K562 (cell line): ENCODE data around the gene OR9Q1. TPM values are rescaled to one million over a fixed set of nuclear protein-coding genes. Genes with fewer than 3 reads are reported as not detected.
A peak's percentile ranks its signal among the peaks of the same experiment; 100 is the strongest.

Experiments used
- ATAC-seq: fragments of 200-7000 bp; cut with Tn5 transposase; 3 replicates; pipeline ENCODE4 v1.9.1; 2020; ENCODE audit warnings: moderate library complexity
- BruUV-seq: library from RNA; stranded (reverse); fragments of 400-500 nt; replicated peaks from 2 replicates; lab custom pipeline; 2021; lab: Mats Ljungman, UMichigan
- CTCF ChIA-PET: fragments of 300-600 bp; formaldehyde crosslinking; extraction: SDS; loops from one replicate; lab custom pipeline; 2021; ENCODE audit warnings: low intra/inter-chr PET ratio; lab: Yijun Ruan, JAX
- POLR2A ChIA-PET: fragments of 300-600, 350-650 bp; sonication (Branson Sonifier 250); formaldehyde crosslinking; extraction: SDS; loops from one replicate; lab custom pipeline; 2021; ENCODE audit warnings: antibody characterized with exemption, inconsistent platforms; lab: Yijun Ruan, JAX
- DNase-seq, 4 experiments: peaks; one replicate each; pipeline versions ENCODE4 v3.0.0 to v3.0.0-alpha.2; 2011 to 2018; ENCODE audit warnings: low spot score in 3 of 4, mixed read lengths in 3 of 4; ENCODE audit errors: extremely low read depth in 1 of 4
- FAIRE-seq: peaks from 2 replicates; lab custom pipeline; 2011; peaks lifted over from hg19 to GRCh38; lab: Jason Lieb, UNC
- H2AFZ ChIP-seq: 2 replicates; pipeline ENCODE4 v1.6.0; 2011; ENCODE audit warnings: low read depth, low read length, control low read depth, inconsistent platforms
- H3K27ac ChIP-seq: fragments of 200-600 bp; 3 replicates; pipeline ENCODE4 v1.8.0; 2011; ENCODE audit warnings: low read depth, mild to moderate bottlenecking, control low read depth, inconsistent platforms, low read length, moderate library complexity, mixed read lengths; ENCODE audit errors: extremely low read depth
- H3K27me3 ChIP-seq, 2 experiments: fragments of 300-600 bp in 1 of 2; 2 replicates in 1 of 2; 3 replicates in 1 of 2; pipeline versions ENCODE4 v1.6.0 to v1.8.0; 2011; ENCODE audit warnings: inconsistent platforms in 2 of 2, low read length in 2 of 2, mild to moderate bottlenecking in 1 of 2, mixed read lengths in 1 of 2, moderate library complexity in 1 of 2; ENCODE audit not compliant: control insufficient read depth in 2 of 2, insufficient read depth in 2 of 2
- H3K36me3 ChIP-seq: fragments of 300-600 bp; 3 replicates; pipeline ENCODE4 v1.8.0; 2011; ENCODE audit warnings: mild to moderate bottlenecking, low read length, inconsistent platforms; ENCODE audit not compliant: control insufficient read depth, insufficient read depth
- H3K4me1 ChIP-seq, 2 experiments: fragments of 200-600 bp in 1 of 2; replicated peaks in 1 of 2; 2 replicates in 1 of 2; 3 replicates in 1 of 2; pipeline versions ENCODE4 v1.5.1 to v1.8.0; 2011; ENCODE audit warnings: inconsistent platforms in 2 of 2, low read length in 2 of 2, mild to moderate bottlenecking in 1 of 2, mixed read lengths in 1 of 2, moderate library complexity in 1 of 2; ENCODE audit not compliant: control insufficient read depth in 2 of 2, insufficient read depth in 2 of 2
- H3K4me2 ChIP-seq: 2 replicates; pipeline ENCODE4 v1.6.1; 2011; ENCODE audit warnings: low read length, control low read depth, inconsistent platforms, mixed read lengths; ENCODE audit not compliant: insufficient read depth
- H3K4me3 ChIP-seq: fragments of 200-600 bp; sonication (generic), shearing (Covaris generic); 2 replicates; pipeline ENCODE4 v1.5.1; 2016; ENCODE audit warnings: control low read depth, inconsistent platforms
- H3K79me2 ChIP-seq: fragments of 200-600 bp; 3 replicates; pipeline ENCODE4 v1.8.0; 2011; ENCODE audit warnings: low read length, inconsistent platforms; ENCODE audit not compliant: control insufficient read depth, insufficient read depth
- H3K9ac ChIP-seq, 2 experiments: 2 replicates each; pipeline versions ENCODE4 v1.6.0 to v1.6.1; 2011; ENCODE audit warnings: low read depth in 2 of 2, low read length in 2 of 2, control low read depth in 1 of 2, inconsistent platforms in 1 of 2, mild to moderate bottlenecking in 1 of 2, mixed read lengths in 1 of 2; ENCODE audit not compliant: insufficient read depth in 1 of 2
- H3K9me1 ChIP-seq: one replicate; pipeline ENCODE4 v1.6.0; 2011; ENCODE audit warnings: inconsistent platforms, mild to moderate bottlenecking, low read length, moderate library complexity; ENCODE audit not compliant: control insufficient read depth, insufficient read depth
- H3K9me3 ChIP-seq: replicated peaks from 2 replicates; pipeline ENCODE4 v1.5.1; 2011; ENCODE audit warnings: low read depth, low read length, inconsistent platforms; ENCODE audit not compliant: control insufficient read depth, insufficient read depth
- H4K20me1 ChIP-seq: replicated peaks from 2 replicates; pipeline ENCODE4 v1.6.1; 2011; ENCODE audit warnings: low read length, inconsistent platforms, mixed read lengths; ENCODE audit not compliant: control insufficient read depth, insufficient read depth
- CTCFL ChIP-seq: IDR thresholded peaks from 2 replicates; pipeline ENCODE4 v1.6.1; 2011; ENCODE audit warnings: borderline replicate concordance, low read depth, mild to moderate bottlenecking, moderate library complexity, low read length; ENCODE audit not compliant: insufficient read depth, poor library complexity, severe bottlenecking
- E2F8 ChIP-seq: fragments of 450-650 bp; IDR thresholded peaks from 2 replicates; pipeline ENCODE4 v1.7.1; 2018; ENCODE audit warnings: mild to moderate bottlenecking, low read depth; ENCODE audit not compliant: partially characterized antibody
- MLX ChIP-seq, 2 experiments: fragments of 450-650 bp in 1 of 2; sonication (generic) in 1 of 2; formaldehyde crosslinking; conservative IDR thresholded peaks; 2 replicates each; pipeline versions ENCODE4 v1.4.0 to v1.8.1; 2020 to 2022; ENCODE audit warnings: mild to moderate bottlenecking in 1 of 2, missing genetic modification reagents in 1 of 2
- RFX1 ChIP-seq: fragments of 450-650 bp; IDR thresholded peaks from 2 replicates; pipeline ENCODE4 v1.6.1; 2016; ENCODE audit warnings: mild to moderate bottlenecking, moderate library complexity
- SRF ChIP-seq, 2 experiments: fragments of 250-450, 450-650 bp in 1 of 2; sonication (Bioruptor Pico) in 1 of 2; sonication (generic) in 1 of 2; formaldehyde crosslinking; IDR thresholded peaks; 2 replicates each; pipeline versions ENCODE4 v1.5.0 to v1.5.1; 2020 to 2022; ENCODE audit warnings: mild to moderate bottlenecking in 1 of 2, missing genetic modification reagents in 1 of 2
- XRCC5 ChIP-seq: fragments of 200-400 bp; formaldehyde crosslinking; IDR thresholded peaks from 2 replicates; pipeline ENCODE4 v1.6.1; 2017; ENCODE audit warnings: low read depth, mild to moderate bottlenecking, low read length
- ZNF165 ChIP-seq: fragments of 250-450 bp; sonication (Bioruptor Pico); IDR thresholded peaks from 2 replicates; pipeline ENCODE4 v1.4.0; 2020; ENCODE audit warnings: borderline replicate concordance
- ZNF184 ChIP-seq: sonication (generic); formaldehyde crosslinking; IDR thresholded peaks from 2 replicates; pipeline ENCODE4 v1.5.0; 2020; ENCODE audit warnings: missing genetic modification reagents
- WGBS: fragments of 100-300 bp; shearing (Covaris generic); methylation state at CpG from one replicate; pipeline ENCODE4 v1.1.6; 2016; ENCODE audit warnings: low coverage, mixed read lengths; ENCODE audit not compliant: insufficient coverage; ENCODE audit errors: missing lambda C conversion rate; 5-methylcytosine and 5-hydroxymethylcytosine counted together
- in situ Hi-C: fragments of 300-500 bp; cut with MboI; formaldehyde crosslinking; loops from 4 replicates; pipeline ENCODE4 v1.15.0; 2018; ENCODE audit warnings: inconsistent platforms, mixed read lengths
- intact Hi-C: fragments of 100-400 bp; cut with micrococcal nuclease; formaldehyde crosslinking; loops from 2 replicates; pipeline ENCODE4 v1.14.2; 2022
- polyA plus RNA-seq, 8 experiments: library from polyadenylated mRNA; depleted of rRNA in 4 of 8; stranded (reverse) in 5 of 8; unstranded in 3 of 8; fragments of >200 nt; fragmentation: Nextera tagmentation in 2 of 8; fragmentation: Illumina TruSeq in 1 of 8; extraction: Ambion mirVana in 2 of 8; extraction: Trizol in 1 of 8; gene quantifications; 2 replicates each; pipeline versions ENCODE4 v1.2.1 to v1.2.3, GENCODE V29; 2011 to 2014; ENCODE audit warnings: inconsistent platforms in 1 of 8, missing spikeins in 1 of 8
- total RNA-seq, 7 experiments: library from RNA; depleted of rRNA in 6 of 7; stranded (reverse); fragments of >200 nt in 6 of 7; fragmentation: Illumina TruSeq in 2 of 7; extraction: Trizol in 2 of 7; gene quantifications; 2 replicates each; pipeline versions ENCODE4 v1.2.1 to v1.2.3, GENCODE V29; 2011 to 2021; ENCODE audit warnings: low replicate concordance in 1 of 7

OR9Q1 gene
- total and polyA plus RNA-seq, 9 of the 15 experiments (the other 6 are each of a cell fraction or from before 2014, with no cell fraction given): not detected

- intact Hi-C loops (no loop called here), in situ Hi-C loops (no loop called here)
- POLR2A ChIA-PET: interaction anchor here (0.5 kb wide), 2 partner anchors 35 to 424 kb away, joined by 3 read pairs; no protein-coding TSS in a partner anchor
- H2AFZ ChIP-seq: no peak overlapping the region
- no peaks in the 10 kb centered on the region for H3K4me1 ChIP-seq
- H3K27ac ChIP-seq: no peak overlapping the region
- no peak overlapping the region for H3K4me2 ChIP-seq
- ATAC-seq: no peak
- no peaks in the 10 kb centered on the region for H3K36me3 ChIP-seq
- no peaks in the 10 kb centered on the region for H3K9me1 ChIP-seq
- no peak for FAIRE-seq
- WGBS: 4% methylated on average over 13 of the region's 13 CpGs
- TF ChIP-seq RFX1 (peak; percentile 33), ZNF165 (CRISPR knock-in tag) (no peak)
- DNase-seq: no peak
- no peaks in the 10 kb centered on the region for H3K9me3 ChIP-seq
- H3K9ac ChIP-seq: no peak overlapping the region
- CTCF ChIA-PET: no interaction called here
- no peaks in the 10 kb centered on the region for H3K79me2 ChIP-seq
- no peak overlapping the region for H3K4me3 ChIP-seq
- no peaks in the 10 kb centered on the region for H3K27me3 ChIP-seq
- no TSS peak for BruUV-seq
- H4K20me1 ChIP-seq: no peaks in the 10 kb centered on the region
Measured at GRCh38 chr11:58058276-58059006, 34.8 kb downstream of the OR9Q1 start.

DNA sequence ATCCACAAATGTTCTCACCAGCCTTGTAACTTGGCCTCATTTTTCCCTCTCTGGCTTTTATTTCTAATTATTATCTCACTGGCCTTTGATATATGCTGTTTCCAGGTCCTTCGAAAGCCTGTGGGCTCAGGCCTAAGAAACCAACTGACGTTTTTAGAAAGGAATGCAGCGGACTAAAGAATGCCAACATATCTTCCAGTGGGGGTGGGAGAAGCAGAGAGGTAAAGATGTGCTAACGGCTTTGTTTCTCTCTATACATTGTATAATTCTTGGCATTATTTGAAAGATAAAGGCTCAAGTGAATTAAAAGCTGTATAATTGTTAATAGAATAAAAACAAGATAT lies 35.3 kb downstream of the OR9Q1 start:
- no peaks in the 10 kb centered on the region for H3K79me2 ChIP-seq
- no peak overlapping the region for H3K4me2 ChIP-seq
- DNase-seq (no peak), ATAC-seq (no peak), FAIRE-seq (no peak)
- WGBS: 0% methylated on average over 4 of the region's 4 CpGs
- in situ Hi-C loops (no loop called here), intact Hi-C loops (no loop called here)
- H3K36me3 ChIP-seq: no peaks in the 10 kb centered on the region
- no peak overlapping the region for H2AFZ ChIP-seq
- ChIA-PET CTCF (interaction anchor here (0.6 kb wide), 2 partner anchors 197 to 714 kb away, joined by 5 to 6 read pairs; no protein-coding TSS in a partner anchor), POLR2A (interaction anchor here (0.5 kb wide), 2 partner anchors 30 to 423 kb away, joined by 3 read pairs; no protein-coding TSS in a partner anchor)
- H3K9me1 ChIP-seq: no peaks in the 10 kb centered on the region
- H3K27ac ChIP-seq: no peak overlapping the region
- H4K20me1 ChIP-seq: no peaks in the 10 kb centered on the region
- H3K9me3 ChIP-seq: no peaks in the 10 kb centered on the region
- no peaks in the 10 kb centered on the region for H3K27me3 ChIP-seq
- no TSS peak for BruUV-seq
- H3K9ac ChIP-seq: no peak overlapping the region
- H3K4me1 ChIP-seq: no peaks in the 10 kb centered on the region
- H3K4me3 ChIP-seq: no peak overlapping the region
- TF ChIP-seq XRCC5 (no peak), MLX (CRISPR knock-in tag; conservative IDR thresholded peaks at IDR 0.05) (no peak), CTCFL (no peak), ZNF184 (CRISPR knock-in tag) (no peak), SRF (CRISPR knock-in tag; IDR thresholded peaks at IDR 0.05) (no peak), E2F8 (no peak)
